ENCODE data around the gene MYO16. TPM values are rescaled to one million over a fixed set of nuclear protein-coding genes. Genes with fewer than 3 reads are reported as not detected.

MYO16 gene
- polyA plus RNA-seq, 1 experiment, result not detected

GRCh38 chr13:109154546-109154945, 525.1 kb downstream of the MYO16 start:
- TF ChIP-seq CTCF (IDR thresholded peaks at IDR 0.05; ENCODE audit: insufficient read depth, low read depth, low read length), result no peak
- ChIA-PET CTCF (interaction anchor here (1.0 to 1.7 kb wide), 3 partner anchors 9 to 960 kb away, joined by 3 to 6 read pairs (median 4); no protein-coding TSS in a partner anchor), POLR2A (no interaction called here)
- Histone ChIP-seq H3K4me3 (ENCODE audit: low read depth, low read length) (no peak overlapping the region), H3K36me3 (ENCODE audit: control insufficient read depth, insufficient read depth, low read length) (no peaks in the 10 kb centered on the region), H3K27me3 (ENCODE audit: control insufficient read depth, insufficient read depth, low read length) (no peaks in the 10 kb centered on the region)
- DNase-seq (ENCODE audit: low read depth), result no peak

GRCh38 chr13:109154966-109155761, 525.8 kb downstream of the MYO16 start:
- CTCF ChIA-PET, result interaction anchor here (1.5 to 1.7 kb wide), 2 partner anchors 9 to 629 kb away, joined by 3 to 6 read pairs; no protein-coding TSS in a partner anchor
- Histone ChIP-seq H3K36me3 (ENCODE audit: control insufficient read depth, insufficient read depth, low read length) (no peaks in the 10 kb centered on the region), H3K27me3 (ENCODE audit: control insufficient read depth, insufficient read depth, low read length) (no peaks in the 10 kb centered on the region), H3K4me3 (ENCODE audit: low read depth, low read length) (no peak overlapping the region)
- no peak for TF ChIP-seq CTCF (IDR thresholded peaks at IDR 0.05; ENCODE audit: insufficient read depth, low read depth, low read length)
- POLR2A ChIA-PET, result no interaction called here
- DNase-seq (ENCODE audit: low read depth), result no peak

- CTCF ChIA-PET, result interaction anchor here (0.7 to 1.2 kb wide), 2 partner anchors 15 to 19 kb away, joined by 3 read pairs; no protein-coding TSS in a partner anchor
- DNase-seq (ENCODE audit: low read depth), result peak; percentile 51
- POLR2A ChIA-PET, result interaction anchor here (0.7 kb wide), 1 partner anchor 50 kb away, joined by 12 read pairs; no protein-coding TSS in a partner anchor
- H3K27me3 ChIP-seq (ENCODE audit: control insufficient read depth, insufficient read depth, low read length), result no peaks in the 10 kb centered on the region
- no peak overlapping the region for H3K4me3 ChIP-seq (ENCODE audit: low read depth, low read length)
- no peaks in the 10 kb centered on the region for H3K36me3 ChIP-seq (ENCODE audit: control insufficient read depth, insufficient read depth, low read length)
- no peak for TF ChIP-seq CTCF (IDR thresholded peaks at IDR 0.05; ENCODE audit: insufficient read depth, low read depth, low read length)
These were observed 526.9 kb downstream of the MYO16 start for GRCh38 chr13:109156181-109156935.

GRCh38 chr13:109157275-109157674, 527.9 kb downstream of the MYO16 start:
- Histone ChIP-seq H3K4me3 (ENCODE audit: low read depth, low read length) (no peak overlapping the region), H3K36me3 (ENCODE audit: control insufficient read depth, insufficient read depth, low read length) (no peaks in the 10 kb centered on the region), H3K27me3 (ENCODE audit: control insufficient read depth, insufficient read depth, low read length) (no peaks in the 10 kb centered on the region)
- no peak for DNase-seq (ENCODE audit: low read depth)
- ChIA-PET POLR2A (interaction anchor here (0.7 kb wide), 1 partner anchor 49 kb away, joined by 12 read pairs; no protein-coding TSS in a partner anchor), CTCF (interaction anchor here (1.2 kb wide), 1 partner anchor 19 kb away, joined by 3 read pairs; no protein-coding TSS in a partner anchor)
- no peak for TF ChIP-seq CTCF (IDR thresholded peaks at IDR 0.05; ENCODE audit: insufficient read depth, low read depth, low read length)

GRCh38 chr13:109158383-109158782, 529.0 kb downstream of the MYO16 start:
- no peak for TF ChIP-seq CTCF (IDR thresholded peaks at IDR 0.05; ENCODE audit: insufficient read depth, low read depth, low read length)
- Histone ChIP-seq H3K4me3 (ENCODE audit: low read depth, low read length) (no peak overlapping the region), H3K36me3 (ENCODE audit: control insufficient read depth, insufficient read depth, low read length) (no peaks in the 10 kb centered on the region), H3K27me3 (ENCODE audit: control insufficient read depth, insufficient read depth, low read length) (no peaks in the 10 kb centered on the region)
- POLR2A ChIA-PET, result no interaction called here
- DNase-seq (ENCODE audit: low read depth), result no peak
- CTCF ChIA-PET, result no interaction called here

All from BJ (cell line).